HEK293 (cell line): Measurements from ENCODE around the gene RANGAP1.

ENCODE experiments used
- GLI4 ChIP-seq: fragments of 450-650 bp; formaldehyde crosslinking; IDR thresholded peaks from 2 replicates; pipeline ENCODE4 v1.5.1; 2016; ENCODE audit warnings: missing biosample characterization, missing genetic modification characterization
- GLIS1 ChIP-seq: fragments of 450-650 bp; formaldehyde crosslinking; IDR thresholded peaks from 2 replicates; pipeline ENCODE4 v1.5.1; 2016; ENCODE audit warnings: missing biosample characterization, missing genetic modification characterization
- GLIS2 ChIP-seq: fragments of 450-650 bp; formaldehyde crosslinking; IDR thresholded peaks from 2 replicates; pipeline ENCODE4 v1.5.1; 2016; ENCODE audit warnings: missing biosample characterization, missing genetic modification characterization
- KLF10 ChIP-seq: fragments of 450-650 bp; IDR thresholded peaks from 2 replicates; pipeline ENCODE4 v1.5.1; 2018; ENCODE audit warnings: missing biosample characterization, mild to moderate bottlenecking, missing genetic modification characterization
- KLF8 ChIP-seq: fragments of 450-650 bp; formaldehyde crosslinking; IDR thresholded peaks from 2 replicates; pipeline ENCODE4 v1.5.1; 2016; ENCODE audit warnings: missing biosample characterization, missing genetic modification characterization
- KLF9 ChIP-seq: fragments of 450-650 bp; formaldehyde crosslinking; IDR thresholded peaks from 2 replicates; pipeline ENCODE4 v1.5.1; 2016; ENCODE audit warnings: missing biosample characterization, missing genetic modification characterization, low read depth
- PRDM1 ChIP-seq: fragments of 450-650 bp; formaldehyde crosslinking; IDR thresholded peaks from 2 replicates; pipeline ENCODE4; 2016; ENCODE audit warnings: missing biosample characterization, missing genetic modification characterization
- RBAK ChIP-seq: fragments of 450-650 bp; formaldehyde crosslinking; IDR thresholded peaks from 2 replicates; pipeline ENCODE4 v1.5.1; 2016; ENCODE audit warnings: missing biosample characterization, missing genetic modification characterization
- REPIN1 ChIP-seq: fragments of 450-650 bp; formaldehyde crosslinking; IDR thresholded peaks from 2 replicates; pipeline ENCODE4 v1.5.1; 2017; ENCODE audit warnings: missing biosample characterization, missing genetic modification characterization, low read depth
- SP3 ChIP-seq: fragments of 450-650 bp; formaldehyde crosslinking; IDR thresholded peaks from 2 replicates; pipeline ENCODE4 v1.5.1; 2016; ENCODE audit warnings: missing biosample characterization, missing genetic modification characterization
- ZBTB48 ChIP-seq: fragments of 450-650 bp; formaldehyde crosslinking; IDR thresholded peaks from 2 replicates; pipeline ENCODE4 v1.5.1; 2016; ENCODE audit warnings: missing biosample characterization, missing genetic modification characterization
- ZBTB8A ChIP-seq: fragments of 450-650 bp; formaldehyde crosslinking; IDR thresholded peaks from 2 replicates; pipeline ENCODE4 v1.5.1; 2016; ENCODE audit warnings: missing biosample characterization, missing genetic modification characterization
- ZIC2 ChIP-seq: fragments of 450-650 bp; formaldehyde crosslinking; IDR thresholded peaks from 2 replicates; pipeline ENCODE4 v1.5.1; 2016; ENCODE audit warnings: missing biosample characterization, missing genetic modification characterization
- ZNF121 ChIP-seq: fragments of 450-650 bp; formaldehyde crosslinking; IDR thresholded peaks from 2 replicates; pipeline ENCODE4 v1.5.1; 2016; ENCODE audit warnings: missing biosample characterization, missing genetic modification characterization
- ZNF19 ChIP-seq: fragments of 450-650 bp; formaldehyde crosslinking; IDR thresholded peaks from 2 replicates; pipeline ENCODE4; 2016; ENCODE audit warnings: missing biosample characterization, missing genetic modification characterization, low read depth
- ZNF335 ChIP-seq: fragments of 450-650 bp; formaldehyde crosslinking; conservative IDR thresholded peaks from 2 replicates; pipeline ENCODE4 v1.5.1; 2016; ENCODE audit warnings: missing biosample characterization, missing genetic modification characterization
- ZNF341 ChIP-seq: fragments of 450-650 bp; formaldehyde crosslinking; IDR thresholded peaks from 2 replicates; pipeline ENCODE4; 2016; ENCODE audit warnings: low read depth, missing biosample characterization, missing genetic modification characterization
- ZNF398 ChIP-seq: fragments of 450-650 bp; formaldehyde crosslinking; IDR thresholded peaks from 2 replicates; pipeline ENCODE4 v1.5.1; 2017; ENCODE audit warnings: missing biosample characterization, missing genetic modification characterization
- ZNF423 ChIP-seq: fragments of 450-650 bp; formaldehyde crosslinking; IDR thresholded peaks from 2 replicates; pipeline ENCODE4 v1.5.1; 2016; ENCODE audit warnings: missing biosample characterization, missing genetic modification characterization
- ZNF513 ChIP-seq: fragments of 450-650 bp; IDR thresholded peaks from 2 replicates; pipeline ENCODE4 v1.5.1; 2018; ENCODE audit warnings: missing biosample characterization, missing genetic modification characterization
- ZNF514 ChIP-seq: fragments of 450-650 bp; formaldehyde crosslinking; IDR thresholded peaks from 2 replicates; pipeline ENCODE4 v1.5.1; 2016; ENCODE audit warnings: missing biosample characterization, missing genetic modification characterization
- ZNF571 ChIP-seq: fragments of 450-650 bp; formaldehyde crosslinking; IDR thresholded peaks from 2 replicates; pipeline ENCODE4 v1.5.0; 2017; ENCODE audit warnings: missing biosample characterization, missing genetic modification characterization
- ZNF621 ChIP-seq: fragments of 450-650 bp; formaldehyde crosslinking; IDR thresholded peaks from 2 replicates; pipeline ENCODE4 v1.5.1; 2017; ENCODE audit warnings: missing biosample characterization, missing genetic modification characterization
- ZNF670 ChIP-seq: fragments of 450-650 bp; formaldehyde crosslinking; IDR thresholded peaks from 2 replicates; pipeline ENCODE4 v1.5.1; 2016; ENCODE audit warnings: missing biosample characterization, missing genetic modification characterization, low read depth
- ZNF76 ChIP-seq: fragments of 450-650 bp; formaldehyde crosslinking; IDR thresholded peaks from 2 replicates; pipeline ENCODE4; 2016; ENCODE audit warnings: low read depth, missing biosample characterization, missing genetic modification characterization, borderline replicate concordance
- ZNF776 ChIP-seq: fragments of 450-650 bp; formaldehyde crosslinking; IDR thresholded peaks from 2 replicates; pipeline ENCODE4 v1.5.0; 2017; ENCODE audit warnings: missing biosample characterization, missing genetic modification characterization, borderline replicate concordance
- TF ChIP-seq, protein P1 (sequence below): fragments of 450-650 bp; formaldehyde crosslinking; IDR thresholded peaks from 2 replicates; pipeline ENCODE4 v1.5.1; 2016; ENCODE audit warnings: missing biosample characterization, missing genetic modification characterization
- TF ChIP-seq, protein P2 (sequence below): fragments of 450-650 bp; formaldehyde crosslinking; IDR thresholded peaks from 2 replicates; pipeline ENCODE4 v1.5.1; 2016; ENCODE audit warnings: missing biosample characterization, missing genetic modification characterization

The RANGAP1 gene

GRCh38 chr22:41302021-41302767 is 16.2 kb upstream of the RANGAP1 start (continued):
- TF ChIP-seq, protein P1, sequence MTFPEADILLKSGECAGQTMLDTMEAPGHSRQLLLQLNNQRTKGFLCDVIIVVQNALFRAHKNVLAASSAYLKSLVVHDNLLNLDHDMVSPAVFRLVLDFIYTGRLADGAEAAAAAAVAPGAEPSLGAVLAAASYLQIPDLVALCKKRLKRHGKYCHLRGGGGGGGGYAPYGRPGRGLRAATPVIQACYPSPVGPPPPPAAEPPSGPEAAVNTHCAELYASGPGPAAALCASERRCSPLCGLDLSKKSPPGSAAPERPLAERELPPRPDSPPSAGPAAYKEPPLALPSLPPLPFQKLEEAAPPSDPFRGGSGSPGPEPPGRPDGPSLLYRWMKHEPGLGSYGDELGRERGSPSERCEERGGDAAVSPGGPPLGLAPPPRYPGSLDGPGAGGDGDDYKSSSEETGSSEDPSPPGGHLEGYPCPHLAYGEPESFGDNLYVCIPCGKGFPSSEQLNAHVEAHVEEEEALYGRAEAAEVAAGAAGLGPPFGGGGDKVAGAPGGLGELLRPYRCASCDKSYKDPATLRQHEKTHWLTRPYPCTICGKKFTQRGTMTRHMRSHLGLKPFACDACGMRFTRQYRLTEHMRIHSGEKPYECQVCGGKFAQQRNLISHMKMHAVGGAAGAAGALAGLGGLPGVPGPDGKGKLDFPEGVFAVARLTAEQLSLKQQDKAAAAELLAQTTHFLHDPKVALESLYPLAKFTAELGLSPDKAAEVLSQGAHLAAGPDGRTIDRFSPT (tag by site-specific recombination) = no peak
- no peak for TF ChIP-seq ZNF423
- TF ChIP-seq ZNF514 (tag by site-specific recombination) = no peak
- TF ChIP-seq KLF8 (tag by site-specific recombination) = no peak
- TF ChIP-seq ZNF776 (tag by site-specific recombination) = no peak
- TF ChIP-seq ZIC2 = peak; percentile 85
- TF ChIP-seq KLF10 (tag by site-specific recombination) = no peak
- peak; percentile 72 for TF ChIP-seq ZNF335 (tag by site-specific recombination)
- peak; percentile 71 for TF ChIP-seq PRDM1 (tag by site-specific recombination)
- no peak for TF ChIP-seq ZNF121
- TF ChIP-seq GLIS2 = peak; percentile 69
- TF ChIP-seq SP3 (tag by site-specific recombination) = no peak
- no peak for TF ChIP-seq GLI4 (tag by site-specific recombination)
- TF ChIP-seq ZNF341 (tag by site-specific recombination) = no peak
- no peak for TF ChIP-seq ZNF76 (tag by site-specific recombination)
- peak; percentile 62; the same call in 1 of the 2 replicates for TF ChIP-seq ZNF398 (tag by site-specific recombination)
- peak; percentile 19; the same call in 1 of the 2 replicates for TF ChIP-seq ZBTB8A
- peak; percentile 87 for TF ChIP-seq GLIS1 (tag by site-specific recombination)
- TF ChIP-seq ZNF670 (tag by site-specific recombination) = no peak
- TF ChIP-seq RBAK (tag by site-specific recombination) = no peak
- TF ChIP-seq REPIN1 (tag by site-specific recombination) = no peak
- TF ChIP-seq KLF9 = peak; percentile 70
- no peak for TF ChIP-seq ZNF19 (tag by site-specific recombination)
- no peak for TF ChIP-seq ZNF513 (tag by site-specific recombination)
- TF ChIP-seq ZNF621 (tag by site-specific recombination) = no peak
- TF ChIP-seq, protein P2, sequence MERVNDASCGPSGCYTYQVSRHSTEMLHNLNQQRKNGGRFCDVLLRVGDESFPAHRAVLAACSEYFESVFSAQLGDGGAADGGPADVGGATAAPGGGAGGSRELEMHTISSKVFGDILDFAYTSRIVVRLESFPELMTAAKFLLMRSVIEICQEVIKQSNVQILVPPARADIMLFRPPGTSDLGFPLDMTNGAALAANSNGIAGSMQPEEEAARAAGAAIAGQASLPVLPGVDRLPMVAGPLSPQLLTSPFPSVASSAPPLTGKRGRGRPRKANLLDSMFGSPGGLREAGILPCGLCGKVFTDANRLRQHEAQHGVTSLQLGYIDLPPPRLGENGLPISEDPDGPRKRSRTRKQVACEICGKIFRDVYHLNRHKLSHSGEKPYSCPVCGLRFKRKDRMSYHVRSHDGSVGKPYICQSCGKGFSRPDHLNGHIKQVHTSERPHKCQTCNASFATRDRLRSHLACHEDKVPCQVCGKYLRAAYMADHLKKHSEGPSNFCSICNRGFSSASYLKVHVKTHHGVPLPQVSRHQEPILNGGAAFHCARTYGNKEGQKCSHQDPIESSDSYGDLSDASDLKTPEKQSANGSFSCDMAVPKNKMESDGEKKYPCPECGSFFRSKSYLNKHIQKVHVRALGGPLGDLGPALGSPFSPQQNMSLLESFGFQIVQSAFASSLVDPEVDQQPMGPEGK (tag by site-specific recombination) = peak; percentile 46; the same call in 1 of the 2 replicates
- TF ChIP-seq ZBTB48 (tag by site-specific recombination) = no peak
- no peak for TF ChIP-seq ZNF571
- TF ChIP-seq, all 188 proteins: peak for 11
